OCI-LY7 (cell line): ENCODE data around the gene SCAF8.

ENCODE experiments used
- EZH2phosphoT487 ChIP-seq: fragments of 200-600 bp; sonication (generic); IDR thresholded peaks from 2 replicates; pipeline ENCODE4 v1.6.1; 2018; ENCODE audit warnings: low read depth, borderline replicate concordance, mild to moderate bottlenecking, mixed run types, antibody characterized with exemption, low read length, moderate library complexity, mixed read lengths
- TF ChIP-seq, protein P1 (sequence below): fragments of 200-600 bp; sonication (generic); conservative IDR thresholded peaks from 2 replicates; pipeline ENCODE4 v1.5.1; 2014; ENCODE audit warnings: mild to moderate bottlenecking, antibody characterized with exemption, low read length, moderate library complexity, mixed read lengths

DNA sequence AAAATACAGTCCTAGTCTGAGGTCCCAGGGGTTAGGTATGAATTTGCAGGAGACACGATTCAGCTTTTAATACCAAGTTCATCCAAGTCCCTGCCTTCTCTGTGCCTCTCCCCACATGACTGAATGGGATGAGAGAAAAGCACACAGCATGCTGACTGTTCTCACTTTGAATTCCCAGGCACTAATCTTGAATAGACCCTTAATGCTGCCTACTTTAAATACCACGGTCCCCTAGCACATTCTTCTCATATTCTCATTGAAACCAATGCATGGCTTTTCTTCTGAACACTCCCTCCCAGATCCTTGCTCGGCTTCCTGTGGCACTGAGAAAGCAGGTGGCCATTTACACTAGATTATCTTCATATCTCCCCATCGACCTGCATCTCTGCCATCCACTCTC, 30.1 kb upstream of the SCAF8 start:
- TF ChIP-seq, protein P1, sequence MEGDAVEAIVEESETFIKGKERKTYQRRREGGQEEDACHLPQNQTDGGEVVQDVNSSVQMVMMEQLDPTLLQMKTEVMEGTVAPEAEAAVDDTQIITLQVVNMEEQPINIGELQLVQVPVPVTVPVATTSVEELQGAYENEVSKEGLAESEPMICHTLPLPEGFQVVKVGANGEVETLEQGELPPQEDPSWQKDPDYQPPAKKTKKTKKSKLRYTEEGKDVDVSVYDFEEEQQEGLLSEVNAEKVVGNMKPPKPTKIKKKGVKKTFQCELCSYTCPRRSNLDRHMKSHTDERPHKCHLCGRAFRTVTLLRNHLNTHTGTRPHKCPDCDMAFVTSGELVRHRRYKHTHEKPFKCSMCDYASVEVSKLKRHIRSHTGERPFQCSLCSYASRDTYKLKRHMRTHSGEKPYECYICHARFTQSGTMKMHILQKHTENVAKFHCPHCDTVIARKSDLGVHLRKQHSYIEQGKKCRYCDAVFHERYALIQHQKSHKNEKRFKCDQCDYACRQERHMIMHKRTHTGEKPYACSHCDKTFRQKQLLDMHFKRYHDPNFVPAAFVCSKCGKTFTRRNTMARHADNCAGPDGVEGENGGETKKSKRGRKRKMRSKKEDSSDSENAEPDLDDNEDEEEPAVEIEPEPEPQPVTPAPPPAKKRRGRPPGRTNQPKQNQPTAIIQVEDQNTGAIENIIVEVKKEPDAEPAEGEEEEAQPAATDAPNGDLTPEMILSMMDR = no peak
- no peak for TF ChIP-seq EZH2phosphoT487
